ENCODE data around the gene MAP3K12. TPM values are rescaled to one million over a fixed set of nuclear protein-coding genes. Genes with fewer than 3 reads are reported as not detected.
A peak's percentile ranks its signal among the peaks of the same experiment; 100 is the strongest.

The MAP3K12 gene
- total and polyA plus RNA-seq, 2 of the 13 experiments (the other 11 are each of a cell fraction or from before 2014, with no cell fraction given): 0.20 to 1.1 TPM

- TF ChIP-seq CREB1 (IDR thresholded peaks at IDR 0.05): no peak
- no peak; the same call in 1 of the 2 replicates for TF ChIP-seq CREB1 (CRISPR knock-in tag; IDR thresholded peaks at IDR 0.05)
- no peak for TF ChIP-seq ZNF414 (CRISPR knock-in tag; IDR thresholded peaks at IDR 0.05)
- TF ChIP-seq KLF12 (CRISPR knock-in tag; IDR thresholded peaks at IDR 0.05; ENCODE audit: borderline replicate concordance): no peak
- TF ChIP-seq, protein P1, sequence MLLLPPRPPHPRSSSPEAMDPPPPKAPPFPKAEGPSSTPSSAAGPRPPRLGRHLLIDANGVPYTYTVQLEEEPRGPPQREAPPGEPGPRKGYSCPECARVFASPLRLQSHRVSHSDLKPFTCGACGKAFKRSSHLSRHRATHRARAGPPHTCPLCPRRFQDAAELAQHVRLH (CRISPR knock-in tag; IDR thresholded peaks at IDR 0.05; ENCODE audit: borderline replicate concordance, low read depth): peak; percentile 43; the same call in 1 of the 2 replicates
- TF ChIP-seq ZBTB1 (CRISPR knock-in tag; IDR thresholded peaks at IDR 0.05; ENCODE audit: borderline replicate concordance): no peak
- TF ChIP-seq STAT5B (CRISPR knock-in tag; IDR thresholded peaks at IDR 0.05): no peak
- TF ChIP-seq SAP130 (CRISPR knock-in tag; IDR thresholded peaks at IDR 0.05; ENCODE audit: low read depth): peak; percentile 60
- TF ChIP-seq GATAD1 (CRISPR knock-in tag; IDR thresholded peaks at IDR 0.05): 0 out of 2 replicates have a peak, but pooled peaks have one; percentile 26
- TF ChIP-seq MLX (CRISPR knock-in tag; IDR thresholded peaks at IDR 0.05): peak; percentile 66; the same call in 1 of the 2 replicates
- no peak for TF ChIP-seq BRF2 (CRISPR knock-in tag; IDR thresholded peaks at IDR 0.05)
- peak; percentile 33; the same call in 1 of the 2 replicates for TF ChIP-seq YEATS2 (CRISPR knock-in tag; IDR thresholded peaks at IDR 0.05; ENCODE audit: borderline replicate concordance)
- peak in 1 of 2 experiments; percentile 31; a peak in 1 of 4 replicates for TF ChIP-seq POLR2A (IDR thresholded peaks at IDR 0.05; ENCODE audit: insufficient read depth in 1 of 2, low read depth in 2 of 2, low read length in 2 of 2)
- TF ChIP-seq, protein P2, sequence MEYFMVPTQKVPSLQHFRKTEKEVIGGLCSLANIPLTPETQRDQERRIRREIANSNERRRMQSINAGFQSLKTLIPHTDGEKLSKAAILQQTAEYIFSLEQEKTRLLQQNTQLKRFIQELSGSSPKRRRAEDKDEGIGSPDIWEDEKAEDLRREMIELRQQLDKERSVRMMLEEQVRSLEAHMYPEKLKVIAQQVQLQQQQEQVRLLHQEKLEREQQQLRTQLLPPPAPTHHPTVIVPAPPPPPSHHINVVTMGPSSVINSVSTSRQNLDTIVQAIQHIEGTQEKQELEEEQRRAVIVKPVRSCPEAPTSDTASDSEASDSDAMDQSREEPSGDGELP (IDR thresholded peaks at IDR 0.05; ENCODE audit: borderline replicate concordance, low read depth): peak; percentile 19; the same call in 1 of the 2 replicates
- no peak for TF ChIP-seq ZNF20 (CRISPR knock-in tag; IDR thresholded peaks at IDR 0.05)
- TF ChIP-seq SNRNP70 (IDR thresholded peaks at IDR 0.05; ENCODE audit: low read depth, low read length): no peak
- TF ChIP-seq, protein P3, sequence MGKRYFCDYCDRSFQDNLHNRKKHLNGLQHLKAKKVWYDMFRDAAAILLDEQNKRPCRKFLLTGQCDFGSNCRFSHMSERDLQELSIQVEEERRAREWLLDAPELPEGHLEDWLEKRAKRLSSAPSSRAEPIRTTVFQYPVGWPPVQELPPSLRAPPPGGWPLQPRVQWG (CRISPR knock-in tag; IDR thresholded peaks at IDR 0.05; ENCODE audit: borderline replicate concordance, low read depth): no peak
- peak; percentile 40 for TF ChIP-seq ZNF883 (CRISPR knock-in tag; IDR thresholded peaks at IDR 0.05; ENCODE audit: not compliant biosample characterization)
- no peak for TF ChIP-seq ZFYVE20 (CRISPR knock-in tag; IDR thresholded peaks at IDR 0.05; ENCODE audit: borderline replicate concordance, low read depth)
- no peak for TF ChIP-seq FIP1L1 (IDR thresholded peaks at IDR 0.05; ENCODE audit: borderline replicate concordance, insufficient read depth, low read depth, low read length)
- no peak; the same call in 1 of the 2 replicates for TF ChIP-seq PHF21A (CRISPR knock-in tag; IDR thresholded peaks at IDR 0.05)
- TF ChIP-seq ZNF564 (CRISPR knock-in tag; IDR thresholded peaks at IDR 0.05): no peak
These were observed 3.1 kb downstream of the MAP3K12 start (continued) for GRCh38 chr12:53495903-53496751.

Measured in HepG2 (cell line).